Parathyroid adenoma (tissue), 2 donors: ENCODE data around the gene PNCK.

Experiments used
- H2AFZ ChIP-seq: fragments of 300-600 bp; sonication (generic); one replicate; pipeline ENCODE4 v1.7.0; 2017; ENCODE audit warnings: antibody characterized with exemption, mild to moderate bottlenecking
- H3K27ac ChIP-seq: fragments of 300-600 bp; sonication (generic); one replicate; pipeline ENCODE4 v1.7.0; 2017
- H3K27me3 ChIP-seq: fragments of 300-600 bp; sonication (generic); one replicate; pipeline ENCODE4 v1.7.0; 2017; ENCODE audit warnings: low read length; ENCODE audit not compliant: control insufficient read depth, insufficient read depth
- H3K36me3 ChIP-seq: fragments of 300-600 bp; sonication (generic); one replicate; pipeline ENCODE4 v1.7.0; 2017; ENCODE audit warnings: low read length; ENCODE audit not compliant: control insufficient read depth, insufficient read depth
- H3K4me1 ChIP-seq: fragments of 300-600 bp; sonication (generic); one replicate; pipeline ENCODE4 v1.7.0; 2017; ENCODE audit warnings: control low read depth
- H3K4me2 ChIP-seq: fragments of 300-600 bp; sonication (generic); one replicate; pipeline ENCODE4 v1.7.0; 2017; ENCODE audit warnings: low read length
- H3K4me3 ChIP-seq: fragments of 300-600 bp; sonication (generic); one replicate; pipeline ENCODE4 v1.7.0; 2017; ENCODE audit warnings: low read depth, low read length
- H3K79me2 ChIP-seq: fragments of 300-600 bp; sonication (generic); one replicate; pipeline ENCODE4 v1.7.0; 2017; ENCODE audit warnings: control low read depth
- H3K9ac ChIP-seq: fragments of 300-600 bp; sonication (generic); one replicate; pipeline ENCODE4 v1.7.0; 2017; ENCODE audit warnings: mild to moderate bottlenecking
- H3K9me3 ChIP-seq: fragments of 300-600 bp; sonication (generic); one replicate; pipeline ENCODE4 v1.7.0; 2017; ENCODE audit warnings: low read length; ENCODE audit not compliant: control insufficient read depth
- TF ChIP-seq, protein P1 (sequence below): fragments of 300-600 bp; sonication (generic); IDR thresholded peaks from one replicate; pipeline ENCODE4 v1.7.0; 2017; ENCODE audit warnings: antibody characterized with exemption, mild to moderate bottlenecking
- donor health status: primary hyperparathyroidism.

Gene PNCK

DNA sequence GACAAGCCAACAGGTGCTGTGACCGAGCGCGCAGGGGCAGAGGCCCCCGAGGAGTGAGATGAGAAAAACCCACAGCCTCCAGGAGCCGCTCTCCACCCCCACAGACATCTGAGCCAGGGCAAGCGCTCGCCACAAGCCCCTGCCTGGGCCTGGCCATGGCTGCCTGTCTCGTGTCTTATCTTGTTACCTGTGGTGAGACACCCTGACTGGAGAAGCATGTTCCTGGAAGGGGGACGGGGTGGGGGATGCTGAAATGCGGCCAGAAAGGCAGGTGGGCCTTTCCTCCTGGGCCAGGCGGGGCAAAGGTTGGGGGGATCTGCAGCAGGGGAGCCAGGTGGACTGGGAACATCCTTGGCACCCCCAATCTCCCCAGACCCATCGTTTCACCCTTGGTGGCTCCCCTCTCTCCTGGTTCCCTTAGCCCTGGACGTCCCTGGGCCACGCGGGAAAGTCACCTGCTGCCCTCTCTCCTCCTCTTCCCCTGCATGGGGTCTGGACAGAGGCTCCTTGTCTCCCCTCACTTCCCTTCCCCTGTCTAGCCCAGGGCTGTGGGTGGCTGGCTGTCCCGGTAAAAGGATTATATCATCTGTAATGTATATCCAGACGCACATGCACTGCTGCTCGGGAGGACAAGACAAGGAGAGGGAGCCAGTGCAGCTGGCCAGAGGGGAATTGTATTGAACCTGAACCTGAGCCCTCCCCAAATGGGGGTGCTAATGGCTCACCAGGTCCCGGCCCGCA is 35.0 kb downstream of the PNCK start:
- Histone ChIP-seq H3K36me3 (no peaks in the 10 kb centered on the region), H3K27me3 (no peaks in the 10 kb centered on the region)

DNA sequence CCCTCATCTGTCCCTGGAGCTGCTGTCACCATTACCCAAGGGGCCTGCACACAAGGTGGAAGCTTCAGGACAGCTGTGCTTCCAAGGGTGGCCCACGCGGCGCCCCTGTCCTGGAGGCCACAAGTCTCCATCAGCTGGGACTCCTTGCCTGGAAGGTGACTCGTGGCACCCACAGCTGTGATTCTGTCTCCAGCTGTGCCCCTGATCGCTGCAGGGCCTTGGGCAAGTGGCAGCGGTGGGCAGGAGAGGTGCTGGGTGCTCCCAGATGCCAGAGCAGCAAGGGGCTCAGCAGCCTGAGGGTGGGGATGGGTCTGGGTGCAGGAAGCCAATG is 35.6 kb downstream of the PNCK start:
- H3K36me3 ChIP-seq, result no peaks in the 10 kb centered on the region
- no peak overlapping the region for H3K9ac ChIP-seq
- H3K4me2 ChIP-seq, result no peak overlapping the region
- H3K27me3 ChIP-seq, result no peaks in the 10 kb centered on the region
- H3K4me1 ChIP-seq, result no peaks in the 10 kb centered on the region
- H3K79me2 ChIP-seq, result no peaks in the 10 kb centered on the region
- H2AFZ ChIP-seq, result no peak overlapping the region
- no peak overlapping the region for H3K4me3 ChIP-seq
- TF ChIP-seq, protein P1, sequence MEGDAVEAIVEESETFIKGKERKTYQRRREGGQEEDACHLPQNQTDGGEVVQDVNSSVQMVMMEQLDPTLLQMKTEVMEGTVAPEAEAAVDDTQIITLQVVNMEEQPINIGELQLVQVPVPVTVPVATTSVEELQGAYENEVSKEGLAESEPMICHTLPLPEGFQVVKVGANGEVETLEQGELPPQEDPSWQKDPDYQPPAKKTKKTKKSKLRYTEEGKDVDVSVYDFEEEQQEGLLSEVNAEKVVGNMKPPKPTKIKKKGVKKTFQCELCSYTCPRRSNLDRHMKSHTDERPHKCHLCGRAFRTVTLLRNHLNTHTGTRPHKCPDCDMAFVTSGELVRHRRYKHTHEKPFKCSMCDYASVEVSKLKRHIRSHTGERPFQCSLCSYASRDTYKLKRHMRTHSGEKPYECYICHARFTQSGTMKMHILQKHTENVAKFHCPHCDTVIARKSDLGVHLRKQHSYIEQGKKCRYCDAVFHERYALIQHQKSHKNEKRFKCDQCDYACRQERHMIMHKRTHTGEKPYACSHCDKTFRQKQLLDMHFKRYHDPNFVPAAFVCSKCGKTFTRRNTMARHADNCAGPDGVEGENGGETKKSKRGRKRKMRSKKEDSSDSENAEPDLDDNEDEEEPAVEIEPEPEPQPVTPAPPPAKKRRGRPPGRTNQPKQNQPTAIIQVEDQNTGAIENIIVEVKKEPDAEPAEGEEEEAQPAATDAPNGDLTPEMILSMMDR, result no peak
- H3K9me3 ChIP-seq, result no peaks in the 10 kb centered on the region
- H3K27ac ChIP-seq, result no peak overlapping the region

More for the DNA sequence above, 35.0 kb downstream of the PNCK start:
- TF ChIP-seq, protein P1, result no peak
- no peaks in the 10 kb centered on the region for H3K9me3 ChIP-seq
- no peak overlapping the region for H3K4me2 ChIP-seq
- no peaks in the 10 kb centered on the region for H3K4me1 ChIP-seq
- H3K79me2 ChIP-seq, result no peaks in the 10 kb centered on the region
- no peak overlapping the region for H3K27ac ChIP-seq
- no peak overlapping the region for H3K9ac ChIP-seq
- no peak overlapping the region for H2AFZ ChIP-seq
- H3K4me3 ChIP-seq, result no peak overlapping the region

DNA sequence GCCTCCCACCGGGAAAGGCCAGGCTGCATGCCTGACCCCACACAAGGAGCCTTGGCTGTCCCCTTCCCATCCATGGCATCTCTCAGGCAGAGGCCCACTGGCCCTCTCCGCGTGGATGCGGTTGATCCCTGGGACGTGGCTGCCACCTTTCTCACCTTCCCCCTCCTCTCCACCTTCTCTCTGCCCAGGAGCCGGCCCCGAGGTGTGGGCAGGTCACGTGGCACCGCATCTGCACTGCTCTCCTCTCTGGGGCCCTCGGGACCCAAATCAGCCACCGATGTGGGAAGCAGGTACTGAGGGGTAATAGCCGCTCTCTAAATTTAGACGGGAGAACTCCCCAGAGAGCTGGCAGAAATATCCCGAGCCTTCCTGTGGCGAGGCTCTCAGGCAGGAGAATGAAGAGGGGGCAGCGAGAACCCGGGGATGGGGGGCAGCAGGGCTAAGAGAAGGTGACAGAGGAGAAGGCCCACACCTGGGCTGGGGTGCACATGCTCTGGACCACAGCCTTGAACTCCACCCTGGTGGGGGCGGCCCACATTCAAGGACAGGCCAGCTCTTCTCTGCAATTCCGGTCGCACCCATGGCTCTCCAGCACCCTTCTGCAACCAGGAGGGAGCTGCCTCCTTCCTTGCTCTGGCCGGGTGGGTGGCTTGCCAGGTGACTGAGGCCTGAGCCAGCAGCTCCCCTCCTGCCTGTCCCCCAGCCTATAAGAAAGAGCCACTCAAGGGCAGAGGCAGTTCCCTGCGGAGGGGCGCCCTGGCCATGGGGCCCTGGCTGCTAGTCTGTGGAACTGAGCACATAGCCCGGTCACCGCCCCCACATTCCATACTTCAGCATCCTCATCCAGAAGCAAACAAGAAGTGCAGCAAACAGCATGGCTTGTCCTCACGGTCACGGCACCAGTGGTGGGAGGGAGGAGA is 36.2 kb downstream of the PNCK start:
- H3K4me3 ChIP-seq, result no peak overlapping the region
- H3K79me2 ChIP-seq, result no peaks in the 10 kb centered on the region
- H3K4me1 ChIP-seq, result no peaks in the 10 kb centered on the region
- no peaks in the 10 kb centered on the region for H3K36me3 ChIP-seq
- H2AFZ ChIP-seq, result no peak overlapping the region
- no peaks in the 10 kb centered on the region for H3K27me3 ChIP-seq
- H3K9ac ChIP-seq, result no peak overlapping the region
- H3K27ac ChIP-seq, result no peak overlapping the region
- no peak overlapping the region for H3K4me2 ChIP-seq
- H3K9me3 ChIP-seq, result no peaks in the 10 kb centered on the region
- TF ChIP-seq, protein P1, result no peak

DNA sequence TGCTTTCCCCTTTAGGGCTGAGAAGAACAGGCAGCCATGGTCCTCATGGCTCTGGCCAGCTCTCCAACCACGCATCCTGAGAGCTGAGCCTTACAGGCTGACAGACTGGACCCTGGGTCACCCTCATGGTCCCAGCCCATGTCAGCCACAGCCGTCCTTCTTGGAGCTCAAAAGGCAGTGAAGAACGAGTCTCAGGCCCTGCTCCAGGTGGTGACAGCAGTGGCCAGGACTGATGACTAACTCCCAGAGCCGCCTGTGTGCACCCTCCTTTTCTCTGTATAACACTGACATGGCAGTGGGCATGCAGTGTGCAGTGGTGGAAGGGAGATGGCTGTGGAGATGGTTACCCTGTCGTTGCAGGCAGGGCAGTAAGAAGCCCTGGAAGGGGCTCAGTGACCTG is 36.9 kb downstream of the PNCK start:
- no peaks in the 10 kb centered on the region for H3K36me3 ChIP-seq
- TF ChIP-seq, protein P1, result no peak
- H2AFZ ChIP-seq, result no peak overlapping the region
- H3K4me1 ChIP-seq, result no peaks in the 10 kb centered on the region
- no peaks in the 10 kb centered on the region for H3K9me3 ChIP-seq
- no peak overlapping the region for H3K4me3 ChIP-seq
- H3K4me2 ChIP-seq, result no peak overlapping the region
- H3K9ac ChIP-seq, result no peak overlapping the region
- H3K79me2 ChIP-seq, result no peaks in the 10 kb centered on the region
- H3K27me3 ChIP-seq, result no peaks in the 10 kb centered on the region
- H3K27ac ChIP-seq, result no peak overlapping the region
